ENCODE data around the gene PRM2.

PRM2 gene, protein sequence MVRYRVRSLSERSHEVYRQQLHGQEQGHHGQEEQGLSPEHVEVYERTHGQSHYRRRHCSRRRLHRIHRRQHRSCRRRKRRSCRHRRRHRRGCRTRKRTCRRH

DNA sequence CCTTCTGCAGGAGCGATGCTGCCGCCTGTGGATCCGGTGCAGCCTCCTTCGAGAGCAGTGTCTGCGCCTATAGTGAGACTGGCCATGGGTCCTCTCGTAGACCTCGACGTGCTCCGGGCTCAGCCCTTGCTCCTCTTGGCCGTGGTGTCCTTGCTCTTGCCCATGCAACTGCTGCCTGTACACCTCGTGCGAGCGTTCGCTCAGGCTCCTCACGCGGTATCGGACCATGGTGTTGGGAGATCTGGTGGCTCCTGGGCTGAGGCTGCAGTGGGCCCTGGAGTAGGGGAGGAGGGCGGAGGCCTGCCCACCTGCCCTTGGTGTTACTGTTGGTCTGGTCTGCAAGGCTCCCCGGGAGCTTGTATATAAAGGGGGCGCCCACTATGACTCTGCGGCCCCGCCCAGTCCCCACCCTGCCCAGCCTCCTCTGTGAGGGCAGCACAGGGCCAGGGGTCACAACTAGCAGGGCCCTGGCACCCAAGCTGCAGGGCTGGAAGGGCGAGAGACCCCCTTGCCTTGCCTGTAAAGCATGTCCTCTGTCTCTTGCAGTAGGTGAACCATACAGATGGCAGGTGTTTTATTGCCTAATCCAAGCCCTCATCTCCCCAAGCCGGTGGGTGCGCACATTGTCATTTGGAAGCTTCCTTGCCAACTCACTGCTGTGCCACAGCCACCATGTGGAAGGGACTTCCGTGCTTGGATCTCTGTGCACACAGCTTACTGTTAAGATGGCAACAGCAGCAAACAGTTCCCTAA, at the start of gene PRM2:
TSS of gene PRM2 (minus strand) at position 338 of the 753 bp plus-strand sequence. CDS start at position 228, 110 bp downstream.
- DNase-seq, result no peak
- in situ Hi-C loops (cut with HindIII; ENCODE audit: low pct_ligation_motif_present, low pct_unique_long_range_greater_than_20kb, low sequenced_read_pairs), result no loop called here

DNA sequence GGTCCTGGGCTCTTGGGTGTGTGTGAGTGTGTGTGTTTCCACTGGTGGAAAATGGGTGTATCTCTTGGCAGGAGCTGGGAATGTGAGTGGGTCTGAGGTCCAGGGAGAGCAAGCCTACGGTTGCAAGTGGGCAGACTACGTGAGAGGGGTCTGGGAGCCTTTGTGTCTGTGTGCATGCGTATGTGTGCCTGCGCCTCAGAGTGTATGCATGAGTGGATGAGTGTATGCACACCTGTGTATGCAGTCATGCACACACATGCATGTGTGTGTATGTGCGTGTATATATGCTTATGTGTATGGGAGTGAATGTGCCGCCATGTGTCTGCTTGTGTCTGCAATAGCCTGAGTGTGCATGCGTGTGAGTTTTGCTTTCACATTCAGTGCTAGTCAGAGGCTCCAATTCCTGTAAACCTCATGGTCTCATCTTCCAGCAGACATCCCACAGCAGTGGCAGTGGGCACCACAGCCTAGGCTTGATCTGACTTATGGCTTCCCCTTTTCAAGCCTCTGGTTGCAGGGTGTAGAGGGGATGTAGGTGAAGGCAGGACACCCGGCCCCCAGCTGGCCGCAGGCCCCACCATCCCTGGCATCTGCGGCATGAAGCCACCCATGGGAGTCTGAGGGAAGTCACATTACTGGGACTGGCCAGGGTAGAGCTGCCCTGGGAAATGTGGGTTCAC, 49.3 kb upstream of the PRM2 start:
- in situ Hi-C loops (cut with HindIII; ENCODE audit: low pct_ligation_motif_present, low pct_unique_long_range_greater_than_20kb, low sequenced_read_pairs), result no loop called here
- no peak for DNase-seq

DNA sequence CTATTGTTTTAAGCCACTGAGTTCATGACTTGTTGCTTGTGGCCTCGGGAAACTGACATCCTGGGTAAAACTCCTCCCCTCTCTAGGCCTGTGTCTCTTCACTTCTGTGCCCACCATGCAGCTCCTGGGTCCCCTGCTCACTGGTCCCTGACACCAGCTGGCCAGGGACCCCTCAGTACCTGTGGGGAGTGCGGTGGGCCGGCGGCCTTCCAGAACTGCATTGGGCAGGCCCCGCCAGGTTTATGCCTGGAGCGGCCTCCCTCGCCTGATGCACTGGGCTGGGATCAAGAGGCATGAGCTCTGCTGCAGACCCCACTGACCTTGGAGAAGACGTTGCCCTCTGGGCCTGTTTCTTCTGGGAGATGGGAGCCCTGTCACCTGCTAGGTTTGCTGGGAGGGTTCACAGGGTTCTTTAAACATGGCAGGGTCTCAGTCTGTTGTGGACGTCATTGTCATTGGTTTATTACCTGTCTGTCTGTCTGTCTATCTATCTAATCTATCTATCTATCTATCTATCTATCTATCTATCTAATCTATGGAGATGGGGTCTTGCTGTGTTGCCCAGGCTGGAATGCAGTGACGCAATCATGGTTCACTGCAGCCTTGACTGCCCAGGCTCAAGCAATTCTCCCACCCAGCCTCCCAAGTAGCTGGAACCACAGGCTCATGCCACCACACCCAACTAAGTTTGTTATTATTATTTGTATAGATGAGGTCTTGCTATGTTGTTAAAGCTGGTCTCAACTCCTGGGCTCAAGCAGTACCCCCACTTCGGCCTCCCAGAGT, 47.5 kb upstream of the PRM2 start:
- no peak for DNase-seq
- in situ Hi-C loops (cut with HindIII; ENCODE audit: low pct_ligation_motif_present, low pct_unique_long_range_greater_than_20kb, low sequenced_read_pairs), result no loop called here

DNA sequence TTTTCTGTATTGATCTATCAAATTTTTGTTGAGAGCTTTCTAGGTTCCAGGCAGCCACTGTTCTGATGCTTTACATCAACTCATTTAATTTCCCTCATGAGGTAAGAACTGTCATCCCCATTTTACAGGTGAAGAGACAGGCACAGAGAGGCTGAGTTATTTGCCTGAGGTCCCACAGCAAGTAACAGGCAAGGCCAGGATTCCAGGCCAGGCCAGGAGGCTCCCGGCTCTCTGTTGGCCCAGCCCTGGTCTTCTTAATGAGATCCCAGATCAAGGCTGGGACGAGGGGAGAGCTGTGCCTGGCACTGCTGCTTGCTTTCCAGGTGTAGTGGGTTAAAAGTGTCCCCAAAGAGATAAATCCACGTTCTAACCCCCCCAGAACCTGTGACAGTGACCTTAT, 46.5 kb upstream of the PRM2 start:
- no peak for DNase-seq
- in situ Hi-C loops (cut with HindIII; ENCODE audit: low pct_ligation_motif_present, low pct_unique_long_range_greater_than_20kb, low sequenced_read_pairs), result no loop called here

DNA sequence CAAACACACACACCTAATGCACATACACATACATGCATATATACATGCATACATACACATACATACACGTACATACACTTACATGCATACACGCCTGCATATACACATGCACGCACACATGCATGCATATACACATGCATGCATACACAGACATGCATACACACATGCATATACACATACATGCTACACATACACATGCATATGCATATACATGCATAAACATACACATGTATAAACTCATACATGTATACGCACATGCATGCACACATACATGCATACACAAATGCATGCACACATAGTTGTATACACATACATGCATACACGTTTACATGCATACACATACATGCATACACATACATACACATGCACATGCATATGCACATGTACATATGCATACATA, 45.4 kb upstream of the PRM2 start:
- no peak for DNase-seq
- in situ Hi-C loops (cut with HindIII; ENCODE audit: low pct_ligation_motif_present, low pct_unique_long_range_greater_than_20kb, low sequenced_read_pairs), result no loop called here

DNA sequence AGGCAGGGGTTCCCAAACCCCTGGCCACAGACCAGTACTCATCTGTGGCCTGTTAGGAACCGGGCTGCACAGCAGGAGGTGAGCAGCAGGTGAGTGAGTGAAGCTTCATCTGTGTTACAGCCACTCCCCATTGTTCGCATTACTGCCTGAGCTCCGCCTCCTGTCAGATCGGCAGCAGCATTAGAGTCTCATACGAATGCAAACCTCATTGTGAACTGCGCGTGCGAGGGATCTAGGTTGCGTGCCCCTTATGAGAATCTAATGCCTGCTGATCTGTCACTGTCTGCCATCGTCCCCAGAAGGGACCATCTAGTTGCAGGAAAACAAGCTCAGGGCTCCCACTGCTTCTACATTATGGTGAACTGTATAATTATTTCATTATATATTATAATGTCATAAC, 43.9 kb upstream of the PRM2 start:
- DNase-seq, result no peak
- in situ Hi-C loops (cut with HindIII; ENCODE audit: low pct_ligation_motif_present, low pct_unique_long_range_greater_than_20kb, low sequenced_read_pairs), result no loop called here

DNA sequence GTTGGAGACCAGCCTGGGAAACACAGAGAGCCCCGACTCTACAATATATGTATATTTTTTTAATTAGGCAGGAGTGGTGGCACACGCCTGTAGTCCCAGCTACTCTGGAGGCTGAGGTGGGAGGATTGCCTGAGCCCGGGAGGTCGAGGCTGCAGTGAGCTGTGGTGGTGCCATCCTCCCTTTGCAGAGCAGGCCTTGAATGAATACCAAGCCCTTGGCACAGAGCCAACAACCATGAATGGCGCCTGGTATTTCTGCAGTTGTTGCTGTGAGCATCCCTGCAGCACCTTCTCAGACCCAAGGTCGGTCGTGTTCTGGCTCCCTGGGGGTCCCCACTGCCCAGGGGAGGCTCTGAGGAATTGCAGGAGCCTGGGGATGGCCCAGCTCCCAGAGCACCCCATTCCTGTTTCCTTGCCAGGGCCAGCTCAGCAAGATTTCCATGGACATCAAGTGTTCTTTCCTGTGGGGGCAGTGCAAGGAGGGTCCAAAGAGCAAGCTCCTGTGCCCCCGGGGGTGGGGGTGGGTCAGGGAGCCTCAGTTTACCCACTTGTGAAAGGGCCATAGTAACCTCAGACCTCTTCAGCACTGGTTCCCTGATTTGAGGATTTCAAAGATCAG, 43.4 kb upstream of the PRM2 start:
- peak; percentile 36 for DNase-seq
- in situ Hi-C loops (cut with HindIII; ENCODE audit: low pct_ligation_motif_present, low pct_unique_long_range_greater_than_20kb, low sequenced_read_pairs), result no loop called here

DNA sequence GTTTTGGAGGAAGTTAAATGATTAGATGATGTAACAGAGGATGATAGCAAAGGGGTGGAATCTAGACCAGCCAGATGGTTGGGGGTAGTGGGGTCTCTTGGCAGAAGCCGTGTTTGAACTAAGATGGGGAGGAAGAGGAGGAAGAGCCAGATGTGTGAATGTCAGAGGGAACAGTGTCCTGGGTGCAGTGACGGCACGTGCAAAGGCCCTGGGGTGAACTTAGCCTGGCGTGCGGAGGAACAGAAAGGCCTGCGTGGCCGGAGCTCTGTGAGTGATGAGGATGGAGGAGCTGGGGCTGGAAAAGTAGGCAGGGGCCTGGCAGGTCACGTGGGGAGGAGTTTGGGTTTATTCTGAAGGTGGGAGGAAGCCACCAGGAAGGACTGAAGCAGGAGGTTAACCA, 42.5 kb upstream of the PRM2 start:
- no peak for DNase-seq
- in situ Hi-C loops (cut with HindIII; ENCODE audit: low pct_ligation_motif_present, low pct_unique_long_range_greater_than_20kb, low sequenced_read_pairs), result no loop called here

DNA sequence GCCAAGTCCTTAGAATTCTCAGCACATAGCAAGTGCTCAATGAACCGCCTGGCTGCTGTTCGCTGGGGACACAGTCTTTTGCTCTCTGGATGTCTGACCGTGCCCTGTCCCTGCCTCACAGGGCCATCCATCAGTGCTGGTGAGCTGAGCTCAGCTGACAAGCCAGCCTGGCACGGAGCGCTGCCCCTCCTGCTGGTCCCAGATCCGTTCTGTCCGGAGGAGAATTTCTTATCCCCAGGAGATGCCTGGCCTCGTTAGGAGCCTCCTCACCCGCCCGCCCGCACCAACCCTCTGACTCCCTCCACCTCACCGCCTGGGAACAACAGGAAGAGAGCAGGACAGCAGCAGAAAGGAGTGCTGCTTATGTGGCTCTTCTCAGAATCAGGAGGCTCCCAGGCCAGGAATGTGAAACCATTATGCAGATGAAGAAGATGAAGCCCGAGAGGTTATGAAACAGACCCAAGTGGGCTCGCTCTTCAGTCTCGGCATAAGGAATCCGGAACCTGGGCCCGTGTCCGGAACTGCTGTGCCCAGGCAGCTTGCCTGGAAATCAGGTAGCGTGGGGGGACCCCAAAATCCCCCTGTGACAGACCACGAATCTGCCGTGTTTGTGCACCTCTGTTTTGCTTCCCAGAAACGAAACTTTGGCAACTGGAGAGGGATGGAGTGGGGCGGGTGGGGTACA, 40.2 kb upstream of the PRM2 start:
- peak; percentile 60 for DNase-seq
- in situ Hi-C loops (cut with HindIII; ENCODE audit: low pct_ligation_motif_present, low pct_unique_long_range_greater_than_20kb, low sequenced_read_pairs), result no loop called here

DNA sequence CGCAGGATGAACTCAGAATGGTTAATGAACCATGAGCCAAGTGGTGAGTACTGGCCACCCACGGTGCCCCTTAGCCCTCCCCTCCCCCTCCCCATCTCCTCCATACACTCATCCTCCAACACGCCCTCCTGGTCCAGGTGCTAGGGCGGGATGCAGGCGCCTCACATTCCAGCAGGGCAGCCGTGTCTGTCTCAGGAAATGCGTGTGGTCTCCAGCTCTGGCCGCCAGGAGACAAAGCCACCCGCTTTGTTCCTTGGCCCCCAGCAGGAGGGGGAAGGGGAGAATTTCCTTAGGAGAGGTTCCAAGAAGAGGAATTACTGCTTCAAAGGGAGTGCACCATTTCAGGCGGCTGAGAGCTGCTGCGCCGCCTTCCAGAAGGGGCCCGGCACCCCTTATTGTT, 39.2 kb upstream of the PRM2 start:
- peak; percentile 99 for DNase-seq
- in situ Hi-C loops (cut with HindIII; ENCODE audit: low pct_ligation_motif_present, low pct_unique_long_range_greater_than_20kb, low sequenced_read_pairs), result no loop called here

DNA sequence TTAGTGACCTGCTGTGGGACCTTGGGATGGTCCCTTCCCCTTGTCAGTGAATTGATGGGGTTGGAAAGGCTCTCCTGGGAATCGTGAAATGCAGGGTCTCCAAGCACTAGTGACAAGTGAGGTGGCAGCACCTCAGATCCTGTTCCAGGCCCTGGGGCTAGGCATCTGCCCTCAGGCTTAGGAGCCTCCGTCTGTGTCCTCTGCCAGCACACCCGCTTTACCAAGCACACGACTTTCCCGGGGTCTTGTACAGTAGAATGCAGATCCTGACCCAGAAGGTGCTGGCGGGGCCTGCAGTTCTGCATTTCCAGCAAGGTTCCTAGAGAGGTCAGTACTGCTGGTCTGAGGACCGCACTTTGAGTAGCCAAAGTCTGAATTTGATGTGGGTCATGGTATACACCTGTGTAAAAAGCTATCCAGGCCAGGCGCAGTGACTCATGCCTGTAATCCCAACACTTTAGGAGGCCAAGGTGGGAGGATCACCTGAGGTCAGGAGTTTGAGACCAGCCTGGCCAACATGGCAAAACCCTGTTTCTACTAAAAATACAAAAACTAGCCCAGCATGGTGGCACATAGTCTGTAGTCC, 38.1 kb upstream of the PRM2 start:
- no peak for DNase-seq
- in situ Hi-C loops (cut with HindIII; ENCODE audit: low pct_ligation_motif_present, low pct_unique_long_range_greater_than_20kb, low sequenced_read_pairs), result no loop called here

DNA sequence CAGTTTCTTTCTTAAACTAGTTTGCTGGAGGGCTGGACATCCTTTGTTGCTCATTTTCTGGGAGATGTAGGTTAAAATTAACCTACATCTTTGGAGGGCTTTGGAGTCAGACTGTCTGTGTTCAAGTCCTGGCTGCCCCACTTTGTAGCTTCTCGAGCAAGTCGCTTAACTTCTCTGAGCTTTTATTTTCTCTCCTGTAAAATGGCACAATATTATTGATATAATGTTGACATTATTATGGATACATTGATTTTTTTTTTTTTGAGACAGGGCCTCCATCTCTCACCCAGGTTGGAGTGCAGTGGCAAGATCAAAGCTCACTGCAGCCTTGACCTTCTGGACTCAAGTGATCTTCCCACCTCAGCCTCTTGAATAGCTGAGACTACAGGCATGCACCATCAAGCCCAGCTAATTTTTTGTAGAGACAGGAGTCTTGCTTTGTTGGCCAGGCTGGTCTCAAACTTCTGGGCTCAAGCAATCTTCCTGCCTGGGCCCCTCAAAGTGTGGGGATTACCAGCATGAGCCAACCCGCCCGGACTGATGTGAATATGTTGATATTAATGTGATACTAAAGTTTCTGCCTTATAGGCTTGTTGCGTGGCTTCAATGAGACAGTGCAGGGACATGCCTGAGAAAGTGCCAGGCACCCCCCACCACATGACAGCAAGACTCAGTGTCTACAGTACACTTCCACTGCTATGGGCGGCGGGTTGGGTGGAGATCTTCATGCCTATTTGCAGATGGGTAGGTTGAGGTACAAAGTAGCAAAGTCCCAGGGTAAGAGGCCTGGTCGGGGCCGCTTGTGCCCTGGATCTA, 37.4 kb upstream of the PRM2 start:
- in situ Hi-C loops (cut with HindIII; ENCODE audit: low pct_ligation_motif_present, low pct_unique_long_range_greater_than_20kb, low sequenced_read_pairs), result no loop called here
- no peak for DNase-seq

DNA sequence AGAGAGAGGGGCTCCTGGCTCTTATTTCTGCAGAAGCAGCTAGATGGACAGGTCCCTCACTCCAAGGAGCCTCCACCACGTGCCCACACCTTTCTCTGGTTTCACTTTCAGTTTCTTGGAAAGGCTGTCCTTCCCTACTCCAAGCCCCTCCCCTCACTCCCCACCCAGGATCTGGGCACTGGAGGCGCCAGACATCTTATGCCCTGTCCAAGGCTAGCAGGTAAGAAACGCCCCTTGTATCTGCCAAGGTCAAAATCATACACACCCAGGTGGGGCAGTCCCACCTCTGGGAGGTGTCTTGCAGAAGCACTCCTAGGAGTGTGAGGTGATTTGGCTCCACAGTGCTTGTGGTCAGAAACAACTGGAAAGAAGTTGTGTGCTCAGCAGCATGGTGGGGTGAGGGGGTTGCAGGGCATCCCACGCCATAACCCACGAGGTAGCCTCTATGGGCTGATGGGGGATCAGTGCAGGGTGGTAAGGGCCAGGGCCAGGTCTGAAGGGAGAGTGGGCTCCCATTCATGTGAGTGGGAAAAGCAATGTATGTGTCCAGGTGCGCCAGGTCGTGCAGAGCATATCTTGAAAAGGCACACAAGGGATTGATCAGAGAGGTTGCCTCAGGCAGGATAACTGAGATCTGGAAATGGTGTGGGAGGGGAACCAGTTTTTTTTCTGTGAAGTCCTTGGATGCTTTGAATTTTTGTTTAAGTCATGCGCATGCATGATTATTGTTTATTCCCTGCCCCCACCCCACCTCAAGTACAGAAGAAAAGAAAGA, 36.6 kb upstream of the PRM2 start:
- in situ Hi-C loops (cut with HindIII; ENCODE audit: low pct_ligation_motif_present, low pct_unique_long_range_greater_than_20kb, low sequenced_read_pairs), result no loop called here
- DNase-seq, result peak; percentile 79

DNA sequence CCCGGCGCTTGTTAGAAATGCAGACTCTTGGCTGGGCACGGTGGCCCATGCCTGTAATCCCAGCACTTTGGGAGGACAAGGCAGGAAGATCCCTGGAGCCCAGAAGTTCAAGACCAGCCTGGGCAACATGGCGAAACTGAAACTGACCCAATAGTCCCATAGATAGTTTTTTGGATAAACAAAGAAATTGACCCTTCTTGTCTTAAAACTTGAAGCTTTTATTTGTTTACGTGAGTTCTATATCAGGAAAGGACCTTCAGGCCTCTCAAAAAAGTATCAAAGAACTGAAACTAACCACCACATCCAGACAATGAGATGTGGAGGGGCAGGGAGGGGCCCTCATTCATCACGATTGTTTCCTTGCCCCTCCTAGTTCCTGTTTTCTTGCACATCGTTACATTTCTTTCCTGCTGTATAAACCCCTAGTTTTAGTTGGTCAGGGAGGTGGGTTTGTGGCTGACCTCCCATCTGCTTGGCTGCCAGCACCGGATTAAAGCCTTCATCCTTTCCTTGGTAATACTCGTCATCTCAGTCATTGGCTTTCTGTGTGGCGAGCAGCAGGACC, 34.8 kb upstream of the PRM2 start:
- DNase-seq, result no peak
- in situ Hi-C loops (cut with HindIII; ENCODE audit: low pct_ligation_motif_present, low pct_unique_long_range_greater_than_20kb, low sequenced_read_pairs), result no loop called here

DNA sequence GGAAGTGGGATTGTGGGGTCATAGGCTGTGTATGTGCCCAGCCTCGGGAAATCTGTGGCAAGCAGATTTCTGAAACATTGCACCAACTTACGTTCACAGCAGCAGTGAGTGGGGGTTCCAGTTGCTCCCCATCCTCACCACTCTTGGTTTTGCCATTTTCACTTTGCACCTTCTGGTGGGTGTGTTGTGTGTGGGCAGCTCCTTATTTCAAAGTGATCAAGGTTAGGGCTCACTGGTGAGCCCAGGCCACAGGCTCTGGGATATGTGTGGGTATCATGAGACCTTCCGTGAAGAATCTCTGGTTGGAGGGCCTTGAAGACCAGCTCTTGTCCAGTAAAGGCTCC, 34.3 kb upstream of the PRM2 start:
- in situ Hi-C loops (cut with HindIII; ENCODE audit: low pct_ligation_motif_present, low pct_unique_long_range_greater_than_20kb, low sequenced_read_pairs), result no loop called here
- DNase-seq, result no peak

DNA sequence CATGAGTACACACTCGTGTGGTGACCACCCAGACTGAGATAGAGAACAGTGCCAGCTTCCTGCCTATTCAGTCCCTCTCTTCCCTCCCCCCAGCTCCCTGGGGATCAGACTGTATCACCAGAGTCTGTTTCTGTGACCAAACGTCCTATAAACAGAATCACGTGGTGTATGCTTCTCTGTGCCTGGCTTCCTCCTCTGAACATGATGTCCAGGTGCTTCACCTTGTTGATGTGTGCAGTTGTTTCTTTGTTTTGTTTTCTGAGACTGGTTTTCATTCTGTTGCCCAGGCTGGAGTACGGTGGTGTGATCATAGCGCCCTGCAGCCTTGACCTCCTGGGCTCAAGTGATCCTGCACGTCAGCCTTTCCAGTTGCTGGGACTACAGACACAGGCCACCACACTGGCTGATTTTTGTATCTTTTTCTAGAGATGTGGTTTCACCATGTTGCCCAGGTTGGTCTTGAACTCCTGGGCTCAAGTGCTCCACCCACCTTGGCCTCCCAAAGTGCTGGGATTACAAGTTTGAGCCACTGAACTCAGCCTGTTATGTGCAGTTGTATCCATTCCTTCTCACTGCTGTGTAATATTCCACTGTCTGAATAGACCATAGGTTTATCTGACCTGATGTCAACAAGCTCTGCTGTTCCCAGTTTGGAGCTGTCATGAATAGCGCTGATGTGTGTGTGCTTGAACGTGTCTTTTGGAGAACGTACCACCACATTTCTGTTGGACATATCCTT, 33.8 kb upstream of the PRM2 start:
- no peak for DNase-seq
- in situ Hi-C loops (cut with HindIII; ENCODE audit: low pct_ligation_motif_present, low pct_unique_long_range_greater_than_20kb, low sequenced_read_pairs), result no loop called here

Measured in ACHN (cell line).